ENCODE measurements around the gene PTPRE. TPM values are rescaled to one million over a fixed set of nuclear protein-coding genes. Genes with fewer than 3 reads are reported as not detected.

The PTPRE gene
- total and polyA plus RNA-seq, 2 donors from 2014 or later: 1.1 to 25.7 TPM

DNA sequence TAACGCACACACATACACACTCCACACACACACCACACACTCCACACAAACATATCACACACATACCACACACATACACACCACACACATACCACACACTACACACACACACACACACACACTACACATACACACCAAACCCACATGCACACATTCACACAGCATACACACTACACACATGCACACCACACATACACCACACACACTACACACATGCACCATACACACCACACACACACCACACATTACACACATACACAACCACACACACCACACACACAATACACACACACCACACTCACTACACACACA, 153.0 kb downstream of the PTPRE start:
- Histone ChIP-seq H3K27ac (ENCODE audit: low read depth in 2 of 2, low read length in 2 of 2) (no peak overlapping the region), H3K4me1 (ENCODE audit: control insufficient read depth in 2 of 3, insufficient read depth in 2 of 3, low read depth in 1 of 3, low read length in 3 of 3) (peaks cover 0 to 2% (median 0%) of the 10 kb centered on the region in 3 donors), H3K9ac (ENCODE audit: low read length in 3 of 3) (no peak overlapping the region), H3K9me3 (ENCODE audit: control insufficient read depth in 2 of 3, insufficient read depth in 1 of 3, low read length in 3 of 3) (no peaks in the 10 kb centered on the region), H3K36me3 (ENCODE audit: control insufficient read depth in 2 of 3, insufficient read depth in 3 of 3, low read length in 3 of 3) (peaks cover 0 to 2% (median 0%) of the 10 kb centered on the region in 3 donors), H3K27me3 (ENCODE audit: control insufficient read depth, insufficient read depth, low read length) (no peaks in the 10 kb centered on the region), H3K4me3 (ENCODE audit: low read length in 3 of 3) (no peak overlapping the region)
- TF ChIP-seq, protein P1, sequence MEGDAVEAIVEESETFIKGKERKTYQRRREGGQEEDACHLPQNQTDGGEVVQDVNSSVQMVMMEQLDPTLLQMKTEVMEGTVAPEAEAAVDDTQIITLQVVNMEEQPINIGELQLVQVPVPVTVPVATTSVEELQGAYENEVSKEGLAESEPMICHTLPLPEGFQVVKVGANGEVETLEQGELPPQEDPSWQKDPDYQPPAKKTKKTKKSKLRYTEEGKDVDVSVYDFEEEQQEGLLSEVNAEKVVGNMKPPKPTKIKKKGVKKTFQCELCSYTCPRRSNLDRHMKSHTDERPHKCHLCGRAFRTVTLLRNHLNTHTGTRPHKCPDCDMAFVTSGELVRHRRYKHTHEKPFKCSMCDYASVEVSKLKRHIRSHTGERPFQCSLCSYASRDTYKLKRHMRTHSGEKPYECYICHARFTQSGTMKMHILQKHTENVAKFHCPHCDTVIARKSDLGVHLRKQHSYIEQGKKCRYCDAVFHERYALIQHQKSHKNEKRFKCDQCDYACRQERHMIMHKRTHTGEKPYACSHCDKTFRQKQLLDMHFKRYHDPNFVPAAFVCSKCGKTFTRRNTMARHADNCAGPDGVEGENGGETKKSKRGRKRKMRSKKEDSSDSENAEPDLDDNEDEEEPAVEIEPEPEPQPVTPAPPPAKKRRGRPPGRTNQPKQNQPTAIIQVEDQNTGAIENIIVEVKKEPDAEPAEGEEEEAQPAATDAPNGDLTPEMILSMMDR (IDR thresholded peaks at IDR 0.05; ENCODE audit: borderline replicate concordance, extremely low read depth, insufficient read depth): no peak
- no peak for FAIRE-seq
- intact Hi-C loops (cut with DNase I): no loop called here
- DNase-seq: no peak

DNA sequence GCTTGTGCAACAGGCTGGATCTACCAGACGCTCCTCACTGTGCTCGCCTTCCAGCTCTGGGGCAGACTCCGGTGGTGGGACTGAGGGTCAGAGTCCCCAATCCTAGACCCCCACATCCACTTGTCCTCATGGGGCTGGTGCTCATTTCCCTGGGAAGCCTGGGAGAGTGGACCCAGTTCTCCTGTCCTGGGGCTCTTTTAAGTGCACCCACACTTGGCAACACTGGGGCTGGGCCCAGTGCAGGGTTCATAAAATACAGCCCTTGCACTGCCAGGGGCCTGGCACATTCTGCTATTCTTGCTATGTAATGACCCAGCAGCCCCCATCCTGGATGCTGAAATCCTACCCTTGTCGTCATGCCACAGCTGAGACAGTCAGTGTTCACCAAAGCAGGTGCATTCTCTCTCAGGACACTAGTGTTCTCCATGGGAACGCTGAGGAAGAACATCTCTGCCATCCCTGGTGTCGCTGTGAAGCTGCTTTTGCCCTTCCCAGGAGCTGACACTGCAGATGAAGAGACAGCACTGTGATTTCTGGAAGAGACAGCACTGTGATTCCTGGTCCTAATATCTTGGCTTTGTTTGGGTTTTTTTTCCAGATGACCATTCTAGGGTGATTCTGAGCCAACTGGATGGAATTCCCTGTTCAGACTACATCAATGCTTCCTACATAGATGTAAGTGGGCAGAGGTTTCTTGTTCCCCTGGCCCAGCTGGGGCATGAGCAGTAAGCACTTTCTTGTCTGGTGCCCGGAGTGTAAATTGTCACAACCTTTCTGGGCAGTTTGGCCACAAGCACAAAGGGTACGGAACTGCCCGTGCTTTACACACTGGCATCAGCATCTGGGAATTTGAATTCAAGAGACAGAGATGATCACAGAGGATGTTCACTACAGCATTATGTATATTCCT, 153.7 kb downstream of the PTPRE start:
- Histone ChIP-seq H3K9ac (ENCODE audit: low read length in 3 of 3) (no peak overlapping the region), H3K9me3 (ENCODE audit: control insufficient read depth in 2 of 3, insufficient read depth in 1 of 3, low read length in 3 of 3) (no peaks in the 10 kb centered on the region), H3K36me3 (ENCODE audit: control insufficient read depth in 2 of 3, insufficient read depth in 3 of 3, low read length in 3 of 3) (peaks cover 0 to 2% (median 0%) of the 10 kb centered on the region in 3 donors), H3K4me3 (ENCODE audit: low read length in 3 of 3) (no peak overlapping the region), H3K27me3 (ENCODE audit: control insufficient read depth, insufficient read depth, low read length) (no peaks in the 10 kb centered on the region), H3K4me1 (ENCODE audit: control insufficient read depth in 2 of 3, insufficient read depth in 2 of 3, low read depth in 1 of 3, low read length in 3 of 3) (peaks cover 0 to 2% (median 0%) of the 10 kb centered on the region in 3 donors), H3K27ac (ENCODE audit: low read depth in 2 of 2, low read length in 2 of 2) (no peak overlapping the region)
- peak in 1 of 5 donors; percentile 32 for DNase-seq
- TF ChIP-seq, protein P1 (IDR thresholded peaks at IDR 0.05; ENCODE audit: borderline replicate concordance, extremely low read depth, insufficient read depth): no peak
- no peak for FAIRE-seq
- intact Hi-C loops (cut with DNase I): no loop called here

DNA sequence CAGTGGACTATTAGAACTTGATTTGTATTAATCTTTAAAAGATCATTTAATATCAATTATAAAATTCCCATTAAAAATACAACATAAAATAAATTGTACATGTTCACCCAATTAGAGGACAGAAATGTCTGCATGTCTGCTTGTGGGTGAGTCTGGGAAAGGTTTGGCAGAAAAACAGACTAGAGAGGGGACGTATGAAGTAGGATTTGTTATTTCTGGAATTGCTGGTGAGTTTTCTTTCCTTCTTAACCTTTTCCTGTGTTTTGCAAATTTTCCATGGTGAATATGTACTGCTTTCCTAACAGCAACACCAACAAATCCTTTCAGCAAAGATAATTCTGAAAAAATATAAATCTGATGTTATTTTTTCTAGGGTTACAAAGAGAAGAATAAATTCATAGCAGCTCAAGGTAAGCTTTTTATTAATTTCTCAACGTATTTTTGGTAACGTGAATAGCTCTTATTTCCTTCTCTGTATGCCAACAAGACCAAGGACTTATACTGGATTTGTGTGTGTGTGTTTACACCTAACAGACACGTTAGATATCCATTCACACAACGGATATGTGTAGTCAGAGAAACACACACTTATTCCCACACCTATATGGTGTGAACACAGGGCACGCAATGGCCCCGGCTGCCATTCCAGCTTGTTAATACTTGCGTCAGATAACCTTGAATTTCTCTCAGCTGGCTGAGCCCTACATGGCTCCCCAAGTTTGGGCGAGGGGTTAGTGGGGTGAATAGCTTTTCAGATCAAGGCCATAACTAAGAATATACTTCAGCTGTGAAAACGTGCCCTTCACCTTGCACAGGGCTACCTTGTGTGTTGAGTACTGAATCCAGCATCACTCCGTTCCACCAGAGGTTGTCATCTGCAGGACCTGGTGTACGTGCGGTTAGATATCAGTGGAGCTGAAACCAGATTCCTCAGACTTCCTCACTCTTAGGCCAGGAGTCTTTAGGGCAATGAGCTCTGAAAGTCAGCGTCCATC, 154.7 kb downstream of the PTPRE start:
- Histone ChIP-seq H3K27ac (ENCODE audit: low read depth in 2 of 2, low read length in 2 of 2) (no peak overlapping the region), H3K9me3 (ENCODE audit: control insufficient read depth in 2 of 3, insufficient read depth in 1 of 3, low read length in 3 of 3) (no peaks in the 10 kb centered on the region), H3K27me3 (ENCODE audit: control insufficient read depth, insufficient read depth, low read length) (no peaks in the 10 kb centered on the region), H3K9ac (ENCODE audit: low read length in 3 of 3) (no peak overlapping the region), H3K4me3 (ENCODE audit: low read length in 3 of 3) (no peak overlapping the region), H3K4me1 (ENCODE audit: control insufficient read depth in 2 of 3, insufficient read depth in 2 of 3, low read depth in 1 of 3, low read length in 3 of 3) (peaks cover 0 to 2% (median 0%) of the 10 kb centered on the region in 3 donors), H3K36me3 (ENCODE audit: control insufficient read depth in 2 of 3, insufficient read depth in 3 of 3, low read length in 3 of 3) (peaks cover 0 to 2% (median 0%) of the 10 kb centered on the region in 3 donors)
- FAIRE-seq (no peak), DNase-seq (peak in 1 of 5 donors; percentile 24)
- TF ChIP-seq, protein P1 (IDR thresholded peaks at IDR 0.05; ENCODE audit: borderline replicate concordance, extremely low read depth, insufficient read depth): no peak
- intact Hi-C loops (cut with DNase I): no loop called here
